Epidermal melanocyte (primary cell): ENCODE measurements around the gene RNU2-1.
"Not testable (repeated sequence)": the region's sequence is repeated elsewhere in the genome, so short reads cannot be mapped to it uniquely, and the experiment has no call there.

ENCODE experiments used
- DNase-seq: peaks from one replicate; pipeline ENCODE4 v3.0.0; 2011; ENCODE audit warnings: low spot score; ENCODE audit not compliant: insufficient read length

RNU2-1 gene

DNA sequence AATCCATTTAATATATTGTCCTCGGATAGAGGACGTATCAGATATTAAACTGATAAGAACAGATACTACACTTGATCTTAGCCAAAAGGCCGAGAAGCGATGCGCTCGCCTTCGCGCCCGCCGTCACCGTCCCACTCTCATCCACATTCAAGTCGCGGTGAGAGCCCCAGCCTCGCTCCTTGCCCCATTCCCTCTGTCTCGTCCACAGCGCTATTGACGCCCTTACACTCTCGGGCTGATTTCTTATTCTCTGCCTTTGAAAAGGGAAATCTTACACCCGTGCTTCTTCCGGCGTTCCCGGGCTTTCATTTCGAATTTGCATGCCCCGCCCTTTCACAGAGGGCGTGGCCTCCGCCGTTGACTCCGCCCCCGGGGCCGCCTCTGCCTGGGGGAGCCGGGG is at the start of gene RNU2-1:
Gene RNU2-1, minus strand, starts transcription at position 101 of the 400 bp plus-strand sequence.
- DNase-seq = not testable (repeated sequence)

GRCh38 chr17:43272914-43273313 is 39.1 kb upstream of the RNU2-1 start:
- not testable (repeated sequence) for DNase-seq

GRCh38 chr17:43272483-43272882 is 38.7 kb upstream of the RNU2-1 start:
- not testable (repeated sequence) for DNase-seq

GRCh38 chr17:43270552-43271504 is 37.1 kb upstream of the RNU2-1 start:
- DNase-seq = not testable (repeated sequence)

GRCh38 chr17:43246456-43246855 is 12.7 kb upstream of the RNU2-1 start:
- DNase-seq = not testable (repeated sequence)

DNA sequence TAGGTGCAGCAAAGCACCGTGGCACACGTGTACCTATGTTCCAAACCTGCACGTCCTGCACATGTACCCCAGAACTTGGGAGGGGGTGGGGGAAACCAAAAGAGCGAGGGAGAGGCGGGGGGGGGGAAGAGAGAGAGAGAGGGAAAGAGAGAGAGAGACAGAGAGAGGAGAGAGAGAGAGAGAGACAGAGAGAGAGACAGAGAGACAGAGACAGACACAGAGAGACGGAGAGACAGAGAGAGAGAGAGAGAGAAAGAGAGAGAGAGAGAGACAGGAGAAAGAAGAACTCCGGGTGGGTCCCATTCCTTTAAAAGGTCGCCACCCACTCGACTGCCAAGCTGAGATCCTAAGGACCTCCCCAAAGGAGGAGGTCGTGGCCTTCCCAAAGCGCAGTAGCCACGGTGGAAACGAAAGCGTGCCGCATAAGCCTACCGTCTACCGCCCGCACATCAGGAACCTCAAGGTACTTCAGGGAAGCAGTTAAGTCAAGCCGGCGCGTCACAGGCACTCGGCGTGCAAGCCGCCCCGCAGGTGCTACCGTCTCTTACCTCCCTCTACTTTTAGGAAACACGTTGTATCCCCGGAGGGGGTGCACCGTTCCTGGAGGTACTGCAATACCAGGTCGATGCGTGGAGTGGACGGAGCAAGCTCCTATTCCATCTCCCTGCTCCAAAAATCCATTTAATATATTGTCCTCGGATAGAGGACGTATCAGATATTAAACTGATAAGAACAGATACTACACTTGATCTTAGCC is 7.0 kb upstream of the RNU2-1 start:
- DNase-seq = not testable (repeated sequence)

- DNase-seq = not testable (repeated sequence)
Measured at GRCh38 chr17:43239597-43239996, 5.8 kb upstream of the RNU2-1 start.

- DNase-seq = not testable (repeated sequence)
Measured at GRCh38 chr17:43233263-43233662, 514 bp downstream of the RNU2-1 start.

- DNase-seq = not testable (repeated sequence)
Measured at GRCh38 chr17:43232021-43232699, 1.6 kb downstream of the RNU2-1 start.

- DNase-seq = not testable (repeated sequence)
Measured at GRCh38 chr17:43231205-43232020, 2.4 kb downstream of the RNU2-1 start.

DNA sequence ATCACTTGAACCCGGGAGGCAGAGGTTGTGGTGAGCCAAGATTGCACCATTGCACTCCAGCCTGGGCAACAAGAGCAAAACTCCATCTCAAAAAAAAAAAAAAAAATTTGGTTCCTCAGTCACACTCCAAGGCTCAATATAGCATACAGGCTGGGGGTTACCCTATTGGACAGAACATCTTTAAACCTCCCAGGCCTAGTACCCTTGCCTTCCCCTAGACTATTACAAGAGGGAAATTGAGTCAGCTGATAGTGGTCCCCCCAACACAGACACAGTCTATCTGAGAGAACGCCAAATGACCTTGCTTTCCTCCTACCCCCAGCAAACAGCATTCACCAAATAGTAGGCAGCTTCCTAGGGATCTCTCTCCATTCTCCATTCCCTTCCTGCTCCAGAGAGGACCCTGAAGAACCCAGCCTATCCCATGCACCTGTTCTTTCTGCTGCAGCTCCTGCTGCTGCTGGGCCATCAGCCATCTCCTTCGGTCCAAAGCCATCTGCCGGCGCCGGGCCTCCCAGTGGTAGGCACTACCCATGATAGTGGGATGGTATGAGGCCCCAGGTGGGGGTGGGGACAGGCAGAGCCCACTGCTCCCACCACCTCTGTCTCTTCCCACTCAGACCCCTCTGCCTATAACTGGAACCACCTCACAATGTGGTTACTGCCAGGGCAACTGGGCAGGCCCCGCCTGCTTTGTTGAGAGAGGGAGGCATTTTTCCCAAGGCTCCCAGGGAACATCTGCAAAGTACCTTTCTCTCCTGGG is 5.6 kb downstream of the RNU2-1 start, which contains the start of gene CCDC200:
Gene CCDC200, minus strand, starts transcription at position 604 of the 763 bp plus-strand sequence. Its CDS starts 69 bp downstream, at position 535.
- DNase-seq = not testable (repeated sequence)

GRCh38 chr17:43226393-43226792 is 7.4 kb downstream of the RNU2-1 start:
- DNase-seq = no peak

GRCh38 chr17:43224146-43224705 is 9.6 kb downstream of the RNU2-1 start:
- DNase-seq = no peak

DNA sequence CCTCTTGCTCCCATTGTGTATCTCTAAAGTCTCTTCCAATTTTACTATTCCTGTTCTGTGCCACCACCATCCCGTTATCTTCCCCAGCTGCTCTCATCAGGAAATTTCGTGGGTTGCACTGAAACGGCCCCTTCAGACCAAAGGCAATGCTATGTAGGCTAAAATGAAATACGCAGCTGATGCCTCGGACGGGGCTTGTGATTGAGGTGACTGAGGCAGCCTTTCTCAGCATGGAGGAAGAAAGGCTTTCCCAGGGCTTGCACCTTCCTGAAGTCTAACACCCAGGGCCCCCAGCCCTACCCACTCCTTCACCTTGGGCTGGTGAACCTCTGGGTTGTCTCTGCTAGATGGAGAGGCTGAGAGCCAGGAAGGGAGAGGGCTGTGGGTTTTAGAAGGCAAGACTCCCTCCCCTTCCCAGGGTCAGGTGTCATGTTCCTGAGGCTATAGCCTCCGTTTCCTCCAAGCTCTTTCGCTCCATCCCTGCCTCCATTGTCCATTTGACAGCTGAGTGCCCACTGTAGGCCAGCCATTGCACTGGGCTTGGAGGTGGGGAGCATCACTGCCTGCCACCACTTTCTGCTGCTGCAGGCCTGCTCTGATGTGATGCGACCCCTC is 13.2 kb downstream of the RNU2-1 start:
- DNase-seq = no peak

- DNase-seq = no peak
Measured at GRCh38 chr17:43219746-43220380, 13.9 kb downstream of the RNU2-1 start.

DNA sequence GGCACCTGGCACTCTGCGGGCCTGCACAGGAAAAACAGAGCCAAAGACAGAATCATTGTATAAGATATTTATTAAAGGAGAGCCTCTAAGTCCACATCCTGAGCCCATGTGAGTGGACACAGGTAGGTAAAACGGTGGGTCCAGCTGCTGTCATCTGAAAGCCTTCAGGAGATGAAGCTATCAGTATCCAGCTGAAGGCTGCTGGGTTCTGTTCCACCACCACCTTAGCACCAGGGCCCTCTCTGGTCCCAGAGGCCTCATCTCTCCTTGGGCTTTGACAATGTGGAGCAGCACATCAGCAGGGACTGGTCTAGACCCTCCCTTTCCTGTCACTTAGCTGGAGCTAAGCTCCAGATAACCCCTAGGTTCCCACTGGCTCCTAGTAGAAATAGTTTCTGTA is 14.8 kb downstream of the RNU2-1 start:
- DNase-seq = no peak

DNA sequence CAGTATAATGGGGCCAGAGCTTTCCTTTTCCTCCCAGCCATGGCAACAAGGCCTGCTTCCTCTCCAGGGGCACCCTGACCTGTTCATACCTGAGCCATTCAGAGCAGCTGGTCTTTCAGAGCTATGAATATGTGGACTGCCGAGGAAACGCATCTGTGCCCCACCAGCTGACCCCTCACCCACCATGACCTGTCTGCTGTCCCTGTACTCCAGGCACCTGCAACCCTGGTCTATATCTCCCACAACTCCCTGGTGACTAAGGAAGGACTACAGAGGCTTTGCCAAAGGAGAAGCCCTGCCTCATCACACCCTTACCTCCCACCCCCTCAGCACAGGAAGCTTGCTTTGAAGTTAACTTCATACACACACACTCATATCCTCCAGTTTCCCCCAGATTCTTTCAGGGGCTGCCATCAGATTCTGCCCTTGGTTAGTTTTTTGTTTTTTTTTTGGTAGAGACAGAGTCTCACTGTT is 16.1 kb downstream of the RNU2-1 start:
- DNase-seq = no peak
